HG03520 (cell line): ENCODE measurements around the gene UCHL1.
"Not testable (repeated sequence)": the region's sequence is repeated elsewhere in the genome, so short reads cannot be mapped to it uniquely, and the experiment has no call there.

Experiments used
- ATAC-seq: cut with Tn5 transposase; IDR thresholded peaks from one replicate; pipeline ENCODE4 v1.9.1; 2021; ENCODE audit warnings: mild to moderate bottlenecking, moderate library complexity; ENCODE audit not compliant: unreplicated experiment

Gene UCHL1

DNA sequence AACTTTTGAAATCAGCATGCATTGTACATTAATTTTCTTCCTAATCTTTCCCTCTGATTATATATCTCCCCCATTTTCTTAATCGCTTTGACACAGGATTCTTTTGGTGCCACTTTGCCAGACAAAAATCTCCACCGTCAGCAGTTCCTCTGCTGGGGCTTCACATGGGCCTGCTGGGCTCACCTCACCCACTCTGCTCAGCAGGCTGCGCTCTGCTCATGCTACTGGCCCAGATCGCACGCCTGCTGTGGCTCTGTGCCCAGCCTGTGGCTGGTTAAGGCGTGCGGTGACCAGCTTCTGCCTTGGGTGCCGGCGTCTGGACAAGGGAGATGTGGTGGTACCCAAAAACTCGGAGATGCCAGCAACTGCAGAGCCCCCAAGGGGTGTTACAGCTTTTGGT, 31.1 kb downstream of the UCHL1 start:
- no peak for ATAC-seq

GRCh38 chr4:41288254-41288653, 31.5 kb downstream of the UCHL1 start:
- ATAC-seq: no peak

GRCh38 chr4:41290479-41290878, 33.8 kb downstream of the UCHL1 start:
- ATAC-seq: no peak

- no peak for ATAC-seq
These were observed 37.8 kb downstream of the UCHL1 start for GRCh38 chr4:41294445-41295062.

GRCh38 chr4:41296995-41297394, 40.3 kb downstream of the UCHL1 start:
- ATAC-seq: no peak

- no peak for ATAC-seq
These were observed 41.1 kb downstream of the UCHL1 start for GRCh38 chr4:41297832-41298231.

- no peak for ATAC-seq
These were observed 42.8 kb downstream of the UCHL1 start for GRCh38 chr4:41299486-41299885.

DNA sequence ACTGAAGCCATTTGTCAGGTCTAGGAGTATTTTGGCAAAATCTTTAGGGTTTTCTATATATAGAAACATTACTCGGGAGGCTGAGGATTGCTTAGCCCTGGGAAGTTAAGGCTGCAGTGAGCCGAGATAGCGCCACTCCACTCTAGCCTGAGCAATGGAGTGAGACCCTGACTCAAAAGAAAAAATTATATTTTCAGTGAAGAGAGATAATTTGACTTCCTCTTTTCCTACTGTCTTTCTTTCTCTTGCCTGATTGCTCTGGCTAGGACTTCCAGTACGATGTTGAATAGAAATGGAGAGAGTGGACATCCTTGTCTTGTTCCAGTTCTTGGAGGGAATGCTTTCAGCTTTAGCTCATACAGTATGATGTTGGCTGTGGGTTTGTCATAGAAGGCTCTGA, 44.4 kb downstream of the UCHL1 start:
- no peak for ATAC-seq

DNA sequence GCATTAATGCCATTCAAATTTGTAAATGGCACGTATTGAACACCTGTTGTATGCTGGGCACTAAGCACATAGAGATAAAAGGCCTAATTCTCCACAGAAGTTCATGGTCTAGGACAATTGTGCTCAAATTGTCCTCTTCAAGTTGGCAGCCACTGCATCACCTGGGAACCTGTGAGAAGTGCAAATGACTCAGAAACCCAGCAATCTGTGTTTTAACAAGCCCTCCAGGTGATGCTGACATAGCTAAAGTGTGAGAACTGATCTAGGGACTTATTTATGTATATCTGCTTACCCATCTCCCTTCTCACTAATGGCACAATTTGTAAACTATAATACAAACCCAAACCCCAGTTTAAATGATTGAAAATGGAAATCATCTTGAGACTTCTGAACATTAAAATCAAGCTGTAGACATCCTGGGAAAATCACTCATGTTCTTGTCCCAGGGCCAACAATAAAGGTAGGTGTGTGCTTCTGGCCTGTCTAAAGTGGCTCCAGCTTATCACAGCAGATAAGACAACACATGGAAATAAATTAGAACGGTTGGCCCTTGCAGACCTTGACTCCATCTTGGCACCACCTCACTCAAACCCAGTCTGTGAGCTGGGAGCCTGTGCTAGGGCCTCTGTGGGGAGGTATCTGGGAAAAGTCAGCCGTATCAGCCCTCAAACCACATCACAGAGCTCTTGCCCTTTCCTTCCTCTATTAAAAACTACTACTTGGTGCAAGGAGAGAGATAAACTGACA, 46.8 kb downstream of the UCHL1 start:
- ATAC-seq: no peak

GRCh38 chr4:41304221-41304620, 47.5 kb downstream of the UCHL1 start:
- ATAC-seq: no peak

- ATAC-seq: no peak
These were observed 48.7 kb downstream of the UCHL1 start for GRCh38 chr4:41305476-41305875.

- ATAC-seq: no peak
These were observed 50.9 kb downstream of the UCHL1 start for GRCh38 chr4:41307638-41308037.

DNA sequence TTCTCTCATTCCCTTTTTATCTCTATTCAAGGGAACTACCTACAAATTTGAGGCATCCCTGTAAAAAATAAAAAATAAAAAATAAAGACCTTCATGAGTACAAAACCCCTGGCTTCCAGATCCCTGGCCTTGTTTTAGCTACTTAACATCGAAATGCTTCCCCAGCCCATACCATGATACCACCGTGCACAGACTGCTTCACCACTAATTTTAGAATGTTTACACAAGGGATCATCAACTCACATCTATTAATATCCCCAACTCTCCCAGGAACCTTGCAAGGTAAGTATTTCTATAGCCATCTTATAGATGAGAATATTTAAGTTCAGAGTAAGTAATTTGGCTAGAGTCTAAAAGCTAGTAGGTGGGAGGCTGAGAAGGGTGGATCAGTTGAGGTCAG, 51.7 kb downstream of the UCHL1 start:
- no peak for ATAC-seq

- not testable (repeated sequence) for ATAC-seq
These were observed 58.7 kb downstream of the UCHL1 start for GRCh38 chr4:41315426-41315825.

DNA sequence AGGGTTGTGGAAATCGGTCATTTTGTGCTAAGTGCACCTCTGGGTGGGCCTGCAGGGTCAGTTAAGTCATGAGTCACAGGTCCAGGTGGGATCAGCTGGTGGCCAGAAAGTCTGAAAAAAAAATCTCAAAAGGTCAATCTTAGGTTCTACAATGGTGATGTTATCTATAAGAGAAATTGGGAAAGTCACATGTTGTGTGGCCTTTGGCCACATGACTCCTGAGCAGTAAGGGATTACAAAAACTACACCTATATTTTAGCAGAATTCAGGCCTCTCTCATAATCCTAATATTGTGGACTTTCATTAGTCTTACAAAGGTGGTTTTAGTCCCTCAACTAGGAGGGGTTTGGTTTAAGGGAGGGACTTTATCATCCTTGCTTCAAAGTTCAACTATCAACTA, 59.1 kb downstream of the UCHL1 start:
- no peak for ATAC-seq
